ENCODE data around the gene EEIG1.

EEIG1 gene

GRCh38 chr9:127947841-127948710 lies 32.7 kb downstream of the EEIG1 start:
- Histone ChIP-seq H3K4me3 (ENCODE audit: low read depth, low read length) (no peak overlapping the region), H3K36me3 (peaks cover 12% of the 10 kb centered on the region), H3K4me1 (peaks cover 18% of the 10 kb centered on the region), H3K9me3 (no peaks in the 10 kb centered on the region), H3K27me3 (no peaks in the 10 kb centered on the region)
- no peak for TF ChIP-seq CTCF (IDR thresholded peaks at IDR 0.05; ENCODE audit: low read depth, low read length)
- no peak for DNase-seq

GRCh38 chr9:127946728-127947127 lies 34.1 kb downstream of the EEIG1 start:
- peaks cover 22% of the 10 kb centered on the region for H3K36me3 ChIP-seq
- no peak for TF ChIP-seq CTCF (IDR thresholded peaks at IDR 0.05; ENCODE audit: low read depth, low read length)
- no peaks in the 10 kb centered on the region for H3K9me3 ChIP-seq
- no peaks in the 10 kb centered on the region for H3K27me3 ChIP-seq
- peaks cover 24% of the 10 kb centered on the region for H3K4me1 ChIP-seq
- no peak overlapping the region for H3K4me3 ChIP-seq (ENCODE audit: low read depth, low read length)
- no peak for DNase-seq

GRCh38 chr9:127945942-127946341 lies 34.8 kb downstream of the EEIG1 start:
- Histone ChIP-seq H3K27me3 (no peaks in the 10 kb centered on the region), H3K9me3 (no peaks in the 10 kb centered on the region), H3K4me1 (peaks cover 20% of the 10 kb centered on the region), H3K36me3 (peaks cover 22% of the 10 kb centered on the region), H3K4me3 (ENCODE audit: low read depth, low read length) (no peak overlapping the region)
- DNase-seq, result no peak
- TF ChIP-seq CTCF (IDR thresholded peaks at IDR 0.05; ENCODE audit: low read depth, low read length), result no peak

GRCh38 chr9:127945338-127945737 lies 35.5 kb downstream of the EEIG1 start:
- peaks cover 22% of the 10 kb centered on the region for H3K36me3 ChIP-seq
- H3K4me1 ChIP-seq, result peaks cover 17% of the 10 kb centered on the region
- TF ChIP-seq CTCF (IDR thresholded peaks at IDR 0.05; ENCODE audit: low read depth, low read length), result no peak

GRCh38 chr9:127944586-127945218 lies 36.1 kb downstream of the EEIG1 start:
- peaks cover 12% of the 10 kb centered on the region for H3K4me1 ChIP-seq
- H3K27me3 ChIP-seq, result no peaks in the 10 kb centered on the region
- H3K4me3 ChIP-seq (ENCODE audit: low read depth, low read length), result no peak overlapping the region
- TF ChIP-seq CTCF (IDR thresholded peaks at IDR 0.05; ENCODE audit: low read depth, low read length), result no peak
- peaks cover 22% of the 10 kb centered on the region for H3K36me3 ChIP-seq
- DNase-seq, result no peak
- no peaks in the 10 kb centered on the region for H3K9me3 ChIP-seq

More at GRCh38 chr9:127945338-127945737, 35.5 kb downstream of the EEIG1 start:
- Histone ChIP-seq H3K27me3 (no peaks in the 10 kb centered on the region), H3K9me3 (no peaks in the 10 kb centered on the region), H3K4me3 (ENCODE audit: low read depth, low read length) (no peak overlapping the region)
- DNase-seq, result no peak

- TF ChIP-seq CTCF (IDR thresholded peaks at IDR 0.05; ENCODE audit: low read depth, low read length), result peak; percentile 94
- H3K27me3 ChIP-seq, result no peaks in the 10 kb centered on the region
- DNase-seq, result peak; percentile 96
- H3K4me1 ChIP-seq, result peaks cover 11% of the 10 kb centered on the region
- no peaks in the 10 kb centered on the region for H3K9me3 ChIP-seq
- no peak overlapping the region for H3K4me3 ChIP-seq (ENCODE audit: low read depth, low read length)
- peaks cover 22% of the 10 kb centered on the region for H3K36me3 ChIP-seq
These were observed 37.1 kb downstream of the EEIG1 start for GRCh38 chr9:127943731-127944144.
